HEK293T (cell line): ENCODE measurements around the gene NUDT11.
"Not testable (repeated sequence)": the region's sequence is repeated elsewhere in the genome, so short reads cannot be mapped to it uniquely, and the experiment has no call there.

ENCODE experiments used
- CTCF ChIA-PET: fragments of 350-600 bp; formaldehyde crosslinking; extraction: SDS; loops from one replicate; lab custom pipeline; 2021; ENCODE audit warnings: antibody characterized with exemption, inconsistent platforms; lab: Yijun Ruan, JAX
- POLR2A ChIA-PET: fragments of 350-600 bp; formaldehyde crosslinking; extraction: SDS; loops from one replicate; lab custom pipeline; 2020; ENCODE audit warnings: antibody characterized with exemption, inconsistent platforms; lab: Yijun Ruan, JAX
- DNase-seq: peaks from one replicate; pipeline ENCODE4 v3.0.0; 2012; ENCODE audit warnings: mixed read lengths; ENCODE audit errors: extremely low spot score
- ARNT ChIP-seq: fragments of 450-650 bp; IDR thresholded peaks from 2 replicates; pipeline ENCODE4 v1.6.1; 2017; ENCODE audit warnings: mild to moderate bottlenecking
- BHLHE40 ChIP-seq: fragments of 450-650 bp; IDR thresholded peaks from 2 replicates; pipeline ENCODE4 v1.6.1; 2016; ENCODE audit warnings: mild to moderate bottlenecking, moderate library complexity, borderline replicate concordance
- CTBP1 ChIP-seq: fragments of 450-650 bp; IDR thresholded peaks from 2 replicates; pipeline ENCODE4 v1.6.1; 2016; ENCODE audit warnings: borderline replicate concordance
- ELF4 ChIP-seq: fragments of 450-650 bp; IDR thresholded peaks from 2 replicates; pipeline ENCODE4 v1.6.1; 2017; ENCODE audit warnings: antibody characterized with exemption
- FOXA1 ChIP-seq: fragments of 450-650 bp; IDR thresholded peaks from 2 replicates; pipeline ENCODE4 v1.6.1; 2016; ENCODE audit warnings: mild to moderate bottlenecking
- FOXK2 ChIP-seq: fragments of 450-650 bp; IDR thresholded peaks from 2 replicates; pipeline ENCODE4 v1.6.1; 2016; ENCODE audit warnings: mild to moderate bottlenecking
- FOXM1 ChIP-seq: fragments of 450-650 bp; IDR thresholded peaks from 2 replicates; pipeline ENCODE4 v1.6.1; 2017; ENCODE audit warnings: mild to moderate bottlenecking, borderline replicate concordance
- HDGF ChIP-seq: fragments of 450-650 bp; IDR thresholded peaks from 2 replicates; pipeline ENCODE4 v1.6.1; 2017; ENCODE audit warnings: antibody characterized with exemption, borderline replicate concordance
- L3MBTL2 ChIP-seq: fragments of 450-650 bp; conservative IDR thresholded peaks from 2 replicates; pipeline ENCODE4 v1.6.1; 2016; ENCODE audit warnings: mild to moderate bottlenecking
- LEF1 ChIP-seq: fragments of 450-650 bp; IDR thresholded peaks from 2 replicates; pipeline ENCODE4 v1.6.1; 2017; ENCODE audit warnings: mild to moderate bottlenecking, borderline replicate concordance
- NFRKB ChIP-seq: fragments of 450-650 bp; IDR thresholded peaks from 2 replicates; pipeline ENCODE4 v1.6.1; 2016; ENCODE audit warnings: mild to moderate bottlenecking, moderate library complexity
- SP1 ChIP-seq: fragments of 450-650 bp; IDR thresholded peaks from 2 replicates; pipeline ENCODE4 v1.6.1; 2017
- SUZ12 ChIP-seq: fragments of 450-650 bp; IDR thresholded peaks from 2 replicates; pipeline ENCODE4 v1.6.1; 2016; ENCODE audit warnings: mild to moderate bottlenecking
- TARDBP ChIP-seq: fragments of 450-650 bp; IDR thresholded peaks from 2 replicates; pipeline ENCODE4 v1.6.1; 2016
- ZNF384 ChIP-seq: fragments of 450-650 bp; IDR thresholded peaks from 2 replicates; pipeline ENCODE4 v1.6.1; 2016
- TF ChIP-seq, protein P1 (sequence below): fragments of 450-650 bp; IDR thresholded peaks from 2 replicates; pipeline ENCODE4 v1.6.1; 2016

NUDT11 gene

DNA sequence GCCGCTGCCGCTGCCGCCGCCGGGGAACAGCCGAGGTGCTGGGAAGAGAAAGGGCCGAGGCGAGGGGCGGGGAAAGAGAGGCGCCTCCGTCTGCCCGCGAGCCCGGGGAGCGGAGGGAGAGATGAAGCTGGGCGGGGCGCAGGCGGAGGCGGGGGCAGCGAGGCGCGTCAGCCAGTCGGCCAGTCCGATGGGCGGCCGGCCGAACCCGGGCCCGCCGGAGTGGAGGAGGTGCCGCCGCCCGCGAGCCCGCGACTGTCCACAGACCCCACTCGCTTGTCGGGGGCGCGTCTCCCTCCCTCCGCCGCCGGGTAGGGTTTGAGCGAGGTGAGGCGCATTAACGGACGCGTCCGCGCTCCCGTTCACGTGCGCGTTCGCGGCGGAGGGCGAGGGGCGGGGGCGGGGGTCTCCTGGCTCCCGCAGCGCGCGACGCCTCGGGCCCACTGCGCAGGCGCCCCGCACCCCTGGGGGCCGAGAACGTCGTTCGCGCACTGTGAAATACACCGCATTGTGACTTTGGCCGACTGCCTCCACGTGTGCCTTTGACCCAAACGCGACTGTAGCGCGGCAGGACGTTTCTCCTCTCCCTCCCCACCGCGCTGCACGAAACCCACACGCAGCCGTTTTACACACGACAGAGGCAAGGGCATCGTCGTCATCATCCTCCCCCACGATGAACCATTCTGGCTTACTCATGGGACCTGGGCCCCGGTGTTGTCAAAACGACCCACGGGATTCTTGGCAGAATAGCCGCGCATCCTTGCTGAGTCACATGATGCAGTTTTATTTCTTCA is at the start of gene NUDT11:
TSS of gene NUDT11 (minus strand) at position 92 of the 791 bp plus-strand sequence. CDS start 148 bp downstream, outside the sequence.
- TF ChIP-seq FOXM1 (no peak), L3MBTL2 (peak; percentile 91), ELF4 (no peak)
- POLR2A ChIA-PET, result no interaction called here
- CTCF ChIA-PET, result no interaction called here
- DNase-seq, result peak; percentile 62

DNA sequence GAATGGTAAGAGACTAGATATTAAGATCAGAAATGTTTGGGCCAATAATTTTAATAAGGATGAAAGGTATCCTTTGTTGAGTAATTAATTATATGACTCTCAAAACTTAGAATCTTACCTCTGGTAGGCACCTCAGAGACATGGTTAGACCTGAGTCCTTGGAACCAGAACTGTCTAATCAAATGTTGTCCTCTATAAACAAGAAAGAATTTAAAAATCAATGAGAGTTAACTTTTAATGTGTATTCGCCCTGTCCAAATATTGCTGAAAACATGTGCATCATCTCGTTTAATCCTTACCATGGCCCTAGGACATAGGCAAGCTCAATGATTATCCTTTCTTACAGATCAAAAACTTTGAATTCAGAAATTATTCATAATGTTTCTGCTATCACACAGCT is 24.0 kb upstream of the NUDT11 start:
- ChIA-PET CTCF (no interaction called here), POLR2A (no interaction called here)
- no peak for TF ChIP-seq ZNF384
- no peak for TF ChIP-seq HDGF
- no peak for TF ChIP-seq SP1
- TF ChIP-seq BHLHE40, result no peak
- TF ChIP-seq, protein P1, sequence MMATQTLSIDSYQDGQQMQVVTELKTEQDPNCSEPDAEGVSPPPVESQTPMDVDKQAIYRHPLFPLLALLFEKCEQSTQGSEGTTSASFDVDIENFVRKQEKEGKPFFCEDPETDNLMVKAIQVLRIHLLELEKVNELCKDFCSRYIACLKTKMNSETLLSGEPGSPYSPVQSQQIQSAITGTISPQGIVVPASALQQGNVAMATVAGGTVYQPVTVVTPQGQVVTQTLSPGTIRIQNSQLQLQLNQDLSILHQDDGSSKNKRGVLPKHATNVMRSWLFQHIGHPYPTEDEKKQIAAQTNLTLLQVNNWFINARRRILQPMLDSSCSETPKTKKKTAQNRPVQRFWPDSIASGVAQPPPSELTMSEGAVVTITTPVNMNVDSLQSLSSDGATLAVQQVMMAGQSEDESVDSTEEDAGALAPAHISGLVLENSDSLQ, result no peak
- TF ChIP-seq FOXA1, result no peak
- no peak for TF ChIP-seq ELF4
- DNase-seq, result no peak

GRCh38 chrX:51519131-51519530 is 22.7 kb upstream of the NUDT11 start:
- POLR2A ChIA-PET, CTCF ChIA-PET, DNase-seq: not testable (repeated sequence)

GRCh38 chrX:51507551-51507950 is 11.2 kb upstream of the NUDT11 start:
- no peak for TF ChIP-seq FOXK2
- no peak for TF ChIP-seq NFRKB
- TF ChIP-seq HDGF, result no peak
- TF ChIP-seq SP1, result no peak
- no peak for TF ChIP-seq TARDBP
- TF ChIP-seq ARNT, result no peak
- TF ChIP-seq SUZ12, result no peak
- no peak for TF ChIP-seq L3MBTL2
- no peak for TF ChIP-seq ELF4
- no peak for TF ChIP-seq LEF1
- TF ChIP-seq ZNF384, result no peak
- no peak for TF ChIP-seq FOXM1
- no peak for TF ChIP-seq BHLHE40
- TF ChIP-seq CTBP1, result no peak
- TF ChIP-seq FOXA1, result no peak
- TF ChIP-seq, protein P1, result no peak
- CTCF ChIA-PET, result no interaction called here
- POLR2A ChIA-PET, result no interaction called here

DNA sequence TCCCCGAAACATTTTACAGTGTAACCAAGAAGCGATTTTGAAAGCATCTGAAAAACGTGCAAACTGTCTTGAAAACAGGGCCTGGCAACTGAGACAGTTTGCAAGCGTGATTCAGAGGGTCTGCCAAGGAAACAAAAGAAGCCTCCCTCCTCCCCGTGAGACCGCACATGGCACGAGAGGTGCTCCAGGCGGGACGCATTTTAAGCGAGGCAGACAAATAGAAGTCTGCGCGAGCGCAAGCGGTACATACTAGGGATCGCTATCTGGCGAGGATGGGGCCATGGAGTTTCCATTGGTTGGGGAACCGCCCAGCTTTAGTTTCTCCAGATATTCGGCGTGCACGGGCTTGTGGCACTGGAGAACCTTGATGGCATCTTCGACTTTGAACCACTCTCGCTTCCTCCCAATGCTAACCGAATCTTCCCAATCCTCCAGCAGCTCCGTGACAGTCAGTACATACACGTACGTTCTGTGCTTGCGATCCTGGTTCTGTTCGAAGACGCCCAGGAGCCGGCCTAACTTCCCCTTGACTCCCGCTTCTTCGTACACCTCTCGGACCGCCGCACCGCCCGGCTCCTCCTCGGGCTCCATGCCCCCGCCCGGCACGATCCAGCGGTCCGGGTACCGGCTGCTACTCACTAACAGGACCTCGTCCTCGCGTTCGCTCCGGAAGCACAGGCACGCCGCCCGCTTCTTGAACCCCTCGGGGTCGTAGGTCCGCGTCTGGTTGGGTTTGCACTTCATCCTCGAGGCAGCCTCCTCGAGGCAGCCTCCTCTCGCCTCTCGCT is 497 bp downstream of the NUDT11 start:
- DNase-seq, POLR2A ChIA-PET, CTCF ChIA-PET: not testable (repeated sequence)

More at GRCh38 chrX:51507551-51507950, 11.2 kb upstream of the NUDT11 start:
- no peak for DNase-seq

DNA sequence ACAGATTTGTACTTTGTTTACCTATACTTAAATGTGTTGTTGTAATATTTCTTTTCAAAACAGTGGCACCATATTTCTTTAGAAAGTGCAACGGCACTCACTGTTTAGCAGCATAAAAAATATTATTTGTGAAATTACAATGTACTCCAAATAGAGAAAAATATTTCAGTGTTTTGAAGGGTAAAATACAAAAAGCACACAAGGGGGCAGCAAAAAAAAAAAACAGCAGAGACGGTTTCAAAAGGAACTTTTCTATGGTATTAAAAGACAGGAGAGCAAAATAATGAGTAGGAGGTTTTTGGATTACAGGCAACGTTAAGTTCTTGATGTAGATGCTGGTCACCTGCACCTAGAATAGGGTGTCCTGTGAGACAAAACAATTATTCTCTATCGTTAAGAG is 2.0 kb downstream of the NUDT11 start:
- TF ChIP-seq HDGF (no peak), BHLHE40 (no peak), FOXK2 (no peak), SUZ12 (no peak), LEF1 (no peak), FOXM1 (no peak), FOXA1 (no peak), CTBP1 (no peak), SP1 (no peak), TARDBP (no peak), ZNF384 (no peak), NFRKB (no peak), ELF4 (no peak)
- TF ChIP-seq, protein P1, result no peak
- POLR2A ChIA-PET, result no interaction called here
- CTCF ChIA-PET, result no interaction called here
- no peak for DNase-seq

DNA sequence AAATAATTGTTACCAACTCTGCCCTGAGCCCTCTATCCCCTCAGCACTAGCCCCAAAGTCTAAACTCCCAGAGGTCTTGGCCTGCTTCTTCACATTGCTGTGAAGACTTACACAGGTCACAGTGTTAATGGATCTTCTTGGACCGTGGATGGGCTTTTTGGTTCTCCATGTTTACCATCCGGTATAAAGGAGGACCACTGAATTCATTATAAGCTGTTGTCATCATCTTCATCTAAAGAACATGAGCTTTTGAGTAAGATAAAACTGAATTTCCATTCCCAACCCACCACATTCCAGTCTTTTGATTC is 8.5 kb downstream of the NUDT11 start:
- TF ChIP-seq L3MBTL2 (no peak), ZNF384 (no peak), FOXA1 (no peak), FOXK2 (no peak), LEF1 (no peak), TARDBP (no peak), BHLHE40 (no peak), ARNT (no peak), CTBP1 (no peak), SP1 (no peak)
- CTCF ChIA-PET, result interaction anchor here (0.6 to 1.4 kb wide), 3 partner anchors 9 to 1601 kb away, joined by 4 to 5 read pairs (median 4); no protein-coding TSS in a partner anchor
- POLR2A ChIA-PET, result no interaction called here
- no peak for DNase-seq
